ENCODE measurements around the gene KIAA1614.
A peak's percentile ranks its signal among the peaks of the same experiment; 100 is the strongest.

Gene KIAA1614

DNA sequence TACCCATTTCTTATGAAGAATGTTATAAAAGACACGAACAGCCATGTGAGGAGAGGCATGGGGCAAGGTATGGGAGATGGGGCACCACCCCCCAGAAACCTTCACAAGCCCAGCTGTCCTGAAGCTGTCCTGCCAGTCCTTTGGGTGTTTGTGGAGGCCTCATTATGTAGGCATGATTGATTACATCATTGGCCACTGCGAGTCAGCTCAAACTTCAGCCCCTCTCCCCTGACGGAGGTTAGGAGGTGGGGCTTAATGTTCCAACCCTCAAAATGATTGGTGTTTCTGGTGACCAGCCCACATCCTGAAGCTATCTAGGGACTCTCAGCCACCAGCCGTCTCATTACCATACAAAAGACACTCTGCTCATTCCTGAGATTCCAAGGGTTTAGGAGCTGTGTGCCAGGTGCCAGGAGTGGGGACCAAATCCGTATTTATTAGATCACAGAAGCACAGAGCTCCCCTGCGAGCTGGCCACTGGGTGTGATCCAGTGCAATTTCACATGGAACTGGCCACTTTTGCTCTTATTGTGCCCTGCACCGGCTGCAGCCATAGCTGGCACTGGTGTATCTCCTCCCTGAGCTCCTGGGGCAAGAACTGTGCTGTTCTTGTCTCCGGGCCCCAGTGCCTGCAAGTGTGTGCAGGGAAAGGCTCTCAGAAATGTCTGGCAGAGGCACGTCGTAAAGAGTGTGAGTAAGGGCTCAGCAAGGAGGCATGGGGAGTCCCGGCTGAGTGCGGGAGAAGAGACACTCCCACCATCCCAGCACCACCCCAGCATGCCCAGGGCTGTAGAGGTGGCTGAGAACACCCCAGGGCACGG, 10.5 kb downstream of the KIAA1614 start:
- H3K4me3 ChIP-seq = peak overlapping the region; percentile 24; the same call in 1 of the 2 replicates
- peak overlapping the region; percentile 19; the same call in 1 of the 2 replicates for H3K27ac ChIP-seq
- no peaks in the 10 kb centered on the region for H3K9me3 ChIP-seq
- TF ChIP-seq Cebpa-rat (IDR thresholded peaks at IDR 0.05) = peak; percentile 10; the same call in 1 of the 2 replicates
- no peaks in the 10 kb centered on the region for H3K27me3 ChIP-seq
- H3K36me3 ChIP-seq = no peaks in the 10 kb centered on the region
- H3K4me2 ChIP-seq = peak overlapping the region; percentile 74
- H3K4me1 ChIP-seq = peaks cover 93% of the 10 kb centered on the region
- no peaks in the 10 kb centered on the region; the same call in 1 of the 2 replicates for H4K20me1 ChIP-seq
- H3K9ac ChIP-seq = peak overlapping the region; percentile 30; the same call in 1 of the 2 replicates

GRCh38 chr1:180923887-180924286, 11.2 kb downstream of the KIAA1614 start:
- Histone ChIP-seq H3K4me2 (peak overlapping the region; percentile 74), H3K36me3 (no peaks in the 10 kb centered on the region), H3K9ac (no peak overlapping the region), H3K4me3 (no peak overlapping the region), H3K9me3 (no peaks in the 10 kb centered on the region), H4K20me1 (no peaks in the 10 kb centered on the region; the same call in 1 of the 2 replicates), H3K27me3 (no peaks in the 10 kb centered on the region), H3K4me1 (peaks cover 93% of the 10 kb centered on the region), H3K27ac (no peak overlapping the region; the same call in 1 of the 2 replicates)
- no peak for TF ChIP-seq Cebpa-rat (IDR thresholded peaks at IDR 0.05)

GRCh38 chr1:180924939-180925338, 12.2 kb downstream of the KIAA1614 start:
- Histone ChIP-seq H4K20me1 (no peaks in the 10 kb centered on the region), H3K9me3 (no peaks in the 10 kb centered on the region), H3K36me3 (no peaks in the 10 kb centered on the region), H3K4me1 (peaks cover 93% of the 10 kb centered on the region), H3K9ac (no peak overlapping the region), H3K4me3 (no peak overlapping the region), H3K27me3 (no peaks in the 10 kb centered on the region), H3K4me2 (peak overlapping the region; percentile 92), H3K27ac (no peak overlapping the region)
- TF ChIP-seq Cebpa-rat (IDR thresholded peaks at IDR 0.05) = no peak

DNA sequence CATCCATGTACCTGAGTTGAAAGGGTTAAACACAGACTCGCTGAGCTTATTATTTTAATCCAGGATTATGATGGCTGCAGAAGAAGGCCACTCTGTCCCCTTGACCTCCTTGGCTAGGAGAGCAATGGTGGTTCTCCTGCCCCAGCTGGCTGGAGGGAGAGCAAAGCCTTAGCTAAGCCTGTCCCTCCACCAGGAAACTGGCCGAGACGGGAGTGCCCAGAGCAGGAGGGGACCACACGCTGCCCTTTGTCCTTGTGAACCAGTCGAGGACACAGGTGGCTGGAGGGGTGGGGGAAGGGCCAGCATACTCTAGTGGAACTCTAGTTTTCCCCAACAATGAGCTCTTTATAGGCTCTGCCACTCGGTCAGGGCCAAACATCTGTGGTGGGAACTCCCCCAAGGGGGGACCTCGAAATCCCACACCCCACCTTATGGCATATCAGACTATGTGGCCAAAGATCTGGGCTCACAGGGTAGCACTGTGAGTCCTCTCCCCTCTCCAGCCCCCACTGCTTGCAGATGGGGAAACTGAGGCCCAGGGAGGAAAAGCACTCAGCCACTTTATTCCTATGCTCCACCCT, 12.9 kb downstream of the KIAA1614 start:
- H3K9me3 ChIP-seq = no peaks in the 10 kb centered on the region
- H3K9ac ChIP-seq = peak overlapping the region; percentile 49; the same call in 1 of the 2 replicates
- H3K36me3 ChIP-seq = no peaks in the 10 kb centered on the region
- TF ChIP-seq Cebpa-rat (IDR thresholded peaks at IDR 0.05) = no peak
- H3K4me2 ChIP-seq = peak overlapping the region; percentile 92
- H3K27me3 ChIP-seq = no peaks in the 10 kb centered on the region
- H3K4me3 ChIP-seq = no peak overlapping the region
- H3K4me1 ChIP-seq = peaks cover 94% of the 10 kb centered on the region
- H4K20me1 ChIP-seq = no peaks in the 10 kb centered on the region
- H3K27ac ChIP-seq = peak overlapping the region; percentile 78

GRCh38 chr1:180926164-180926981, 13.7 kb downstream of the KIAA1614 start:
- no peak for TF ChIP-seq Cebpa-rat (IDR thresholded peaks at IDR 0.05)
- Histone ChIP-seq H3K27me3 (no peaks in the 10 kb centered on the region), H3K4me2 (peak overlapping the region; percentile 92), H3K27ac (peak overlapping the region; percentile 78), H3K36me3 (no peaks in the 10 kb centered on the region), H3K4me3 (no peak overlapping the region), H3K4me1 (peaks cover 100% of the 10 kb centered on the region), H3K9ac (peak overlapping the region; percentile 49), H4K20me1 (no peaks in the 10 kb centered on the region), H3K9me3 (no peaks in the 10 kb centered on the region)

DNA sequence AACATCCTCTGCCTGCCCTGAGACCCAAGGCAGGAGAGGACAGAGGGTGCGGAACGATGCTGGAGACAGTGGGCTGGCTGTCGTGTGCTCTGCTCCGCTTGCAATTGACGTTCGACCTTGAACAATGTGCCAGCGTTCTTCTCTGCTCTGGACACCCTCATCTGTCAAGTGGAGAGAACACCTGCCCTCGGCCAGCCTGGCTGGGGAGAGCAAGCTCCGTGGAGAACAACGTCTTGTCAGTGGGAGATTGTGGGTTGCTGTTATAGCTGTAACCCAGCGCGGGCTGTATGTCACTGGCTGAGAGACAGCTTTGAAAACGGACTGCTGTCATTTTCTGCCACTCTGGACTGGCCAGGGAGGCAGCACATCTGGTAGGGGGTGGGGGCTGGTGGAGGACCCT, 14.7 kb downstream of the KIAA1614 start:
- no peaks in the 10 kb centered on the region for H3K27me3 ChIP-seq
- H4K20me1 ChIP-seq = no peaks in the 10 kb centered on the region
- H3K27ac ChIP-seq = peak overlapping the region; percentile 78
- no peak overlapping the region for H3K4me3 ChIP-seq
- H3K4me2 ChIP-seq = peak overlapping the region; percentile 92
- TF ChIP-seq Cebpa-rat (IDR thresholded peaks at IDR 0.05) = no peak
- H3K9me3 ChIP-seq = no peaks in the 10 kb centered on the region
- no peaks in the 10 kb centered on the region for H3K36me3 ChIP-seq
- H3K9ac ChIP-seq = peak overlapping the region; percentile 49
- H3K4me1 ChIP-seq = peaks cover 100% of the 10 kb centered on the region

GRCh38 chr1:180927841-180928240, 15.1 kb downstream of the KIAA1614 start:
- no peaks in the 10 kb centered on the region for H3K27me3 ChIP-seq
- no peak for TF ChIP-seq Cebpa-rat (IDR thresholded peaks at IDR 0.05)
- peak overlapping the region; percentile 92 for H3K4me2 ChIP-seq
- no peak overlapping the region for H3K4me3 ChIP-seq
- H3K9ac ChIP-seq = peak overlapping the region; percentile 49
- H3K36me3 ChIP-seq = no peaks in the 10 kb centered on the region
- H3K9me3 ChIP-seq = no peaks in the 10 kb centered on the region
- H3K27ac ChIP-seq = peak overlapping the region; percentile 78
- no peaks in the 10 kb centered on the region for H4K20me1 ChIP-seq
- H3K4me1 ChIP-seq = peaks cover 100% of the 10 kb centered on the region

- Histone ChIP-seq H3K27ac (peak overlapping the region; percentile 78), H3K9ac (peak overlapping the region; percentile 49), H3K4me3 (peak overlapping the region; percentile 26; the same call in 1 of the 2 replicates), H3K36me3 (no peaks in the 10 kb centered on the region), H3K27me3 (no peaks in the 10 kb centered on the region), H3K4me1 (peaks cover 100% of the 10 kb centered on the region), H3K9me3 (no peaks in the 10 kb centered on the region), H4K20me1 (no peaks in the 10 kb centered on the region), H3K4me2 (peak overlapping the region; percentile 92)
- TF ChIP-seq Cebpa-rat (IDR thresholded peaks at IDR 0.05) = no peak
Measured at GRCh38 chr1:180928331-180929230, 15.9 kb downstream of the KIAA1614 start.

DNA sequence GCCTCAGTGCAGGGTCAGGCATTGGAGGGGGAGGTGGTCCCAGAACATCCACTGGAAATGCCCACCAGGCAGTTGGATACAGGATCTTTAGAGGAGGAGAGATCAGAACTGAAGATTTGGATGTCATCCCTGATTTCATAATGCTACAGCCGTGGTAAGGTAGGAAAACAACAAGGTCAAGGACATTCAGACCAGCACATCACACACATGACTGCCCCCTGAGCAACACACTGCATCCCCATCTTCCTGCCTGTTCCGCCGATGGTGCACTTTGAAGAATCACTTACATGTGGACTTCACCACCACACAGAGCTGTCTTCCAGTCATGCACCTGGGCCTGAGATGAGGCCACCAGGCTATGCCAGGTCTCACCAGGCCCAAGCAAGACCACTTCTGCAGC, 16.7 kb downstream of the KIAA1614 start:
- no peak for TF ChIP-seq Cebpa-rat (IDR thresholded peaks at IDR 0.05)
- H3K4me3 ChIP-seq = no peak overlapping the region
- H3K4me2 ChIP-seq = peak overlapping the region; percentile 92
- H3K9ac ChIP-seq = no peak overlapping the region; the same call in 1 of the 2 replicates
- no peaks in the 10 kb centered on the region for H3K36me3 ChIP-seq
- no peaks in the 10 kb centered on the region for H3K9me3 ChIP-seq
- H3K27me3 ChIP-seq = no peaks in the 10 kb centered on the region
- H3K27ac ChIP-seq = peak overlapping the region; percentile 78
- peaks cover 100% of the 10 kb centered on the region for H3K4me1 ChIP-seq
- no peaks in the 10 kb centered on the region for H4K20me1 ChIP-seq
